ENCODE results near the gene NDUFA7.
A peak's percentile ranks its signal among the peaks of the same experiment; 100 is the strongest.

DNA sequence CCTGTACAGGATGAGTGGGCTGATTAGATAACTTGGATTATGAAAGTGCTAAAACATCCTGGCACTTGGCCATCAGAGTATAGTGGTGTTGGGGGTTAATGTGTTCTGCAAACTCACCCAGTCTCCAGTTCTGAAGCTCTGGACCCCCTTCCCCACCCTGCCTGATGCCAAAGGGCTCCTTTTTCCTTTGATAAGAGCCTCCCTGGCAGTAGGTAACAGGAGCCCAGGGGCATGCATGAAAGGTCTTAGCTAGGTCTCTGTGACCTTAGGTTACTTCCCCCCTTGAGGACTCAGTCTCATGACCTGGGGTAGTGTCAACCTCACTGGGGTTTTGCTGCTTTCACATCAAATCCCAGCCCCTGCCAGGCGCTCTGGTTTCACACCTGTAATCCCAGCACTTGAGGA, 2.6 kb upstream of the NDUFA7 start:
- TF ChIP-seq CTCF (IDR thresholded peaks at IDR 0.05) (no peak), POLR2A (IDR thresholded peaks at IDR 0.05) (no peak), EP300 (IDR thresholded peaks at IDR 0.05) (peak in 1 of 2 donors; percentile 6)
